Ureter (tissue), 1 donor: ENCODE data around the gene NDUFS7. TPM values are rescaled to one million over a fixed set of nuclear protein-coding genes. Genes with fewer than 3 reads are reported as not detected.

Experiments used
- DNase-seq: peaks from one replicate; pipeline ENCODE4 v3.0.0-alpha.2; 2020; ENCODE audit warnings: low spot score
- total RNA-seq: library from RNA; stranded (reverse); gene quantifications from one replicate; pipeline ENCODE4 v1.2.4, GENCODE V29; 2023
- donor health status: DM: yes; HTN: yes; CAD: no.

NDUFS7 gene
- total RNA-seq, 1 donor from 2014 or later, result 93.5 TPM

GRCh38 chr19:1384478-1385110 is 887 bp downstream of the NDUFS7 start:
- DNase-seq, result no peak

- DNase-seq, result no peak
These were observed 2.1 kb downstream of the NDUFS7 start for GRCh38 chr19:1385816-1386215.

GRCh38 chr19:1386945-1387683 is 3.4 kb downstream of the NDUFS7 start:
- no peak for DNase-seq

- DNase-seq, result no peak
These were observed 4.3 kb downstream of the NDUFS7 start for GRCh38 chr19:1387684-1388636.

- DNase-seq, result no peak
These were observed 4.9 kb downstream of the NDUFS7 start for GRCh38 chr19:1388637-1389026.

- DNase-seq, result no peak
These were observed 5.6 kb downstream of the NDUFS7 start for GRCh38 chr19:1389033-1389940.

GRCh38 chr19:1390890-1391423 is 7.2 kb downstream of the NDUFS7 start:
- DNase-seq, result no peak

GRCh38 chr19:1392407-1392806 is 8.7 kb downstream of the NDUFS7 start:
- no peak for DNase-seq

- DNase-seq, result no peak
These were observed 9.3 kb downstream of the NDUFS7 start for GRCh38 chr19:1392939-1393530.

GRCh38 chr19:1393841-1394240 is 10.1 kb downstream of the NDUFS7 start:
- no peak for DNase-seq

- DNase-seq, result no peak
These were observed 10.8 kb downstream of the NDUFS7 start for GRCh38 chr19:1394252-1395193.

GRCh38 chr19:1395194-1396018 is 11.7 kb downstream of the NDUFS7 start:
- DNase-seq, result no peak

GRCh38 chr19:1396019-1396767 is 12.5 kb downstream of the NDUFS7 start:
- DNase-seq, result no peak

GRCh38 chr19:1396768-1397679 is 13.3 kb downstream of the NDUFS7 start:
- DNase-seq, result no peak

- DNase-seq, result no peak
These were observed 14.1 kb downstream of the NDUFS7 start for GRCh38 chr19:1397838-1398237.

- no peak for DNase-seq
These were observed 15.4 kb downstream of the NDUFS7 start for GRCh38 chr19:1399079-1399478.

- no peak for DNase-seq
These were observed 16.0 kb downstream of the NDUFS7 start for GRCh38 chr19:1399745-1400144.
